HepG2 (cell line): Measurements from ENCODE around the gene GNAS-AS1. TPM values are rescaled to one million over a fixed set of nuclear protein-coding genes. Genes with fewer than 3 reads are reported as not detected.

Experiments used
- HNRNPLL ChIP-seq: fragments of 200-400 bp; formaldehyde crosslinking; IDR thresholded peaks from 2 replicates; pipeline ENCODE4 v1.6.1; 2017; ENCODE audit warnings: mild to moderate bottlenecking, low read depth, low read length; ENCODE audit not compliant: poor library complexity, severe bottlenecking
- PBX2 ChIP-seq: IDR thresholded peaks from 2 replicates; pipeline ENCODE4 v1.6.1; 2016; ENCODE audit warnings: control low read depth
- POGK ChIP-seq: sonication (generic); formaldehyde crosslinking; conservative IDR thresholded peaks from 2 replicates; pipeline ENCODE4 v1.8.0; 2022; ENCODE audit warnings: mild to moderate bottlenecking, moderate library complexity, missing genetic modification reagents
- RCOR2 ChIP-seq: IDR thresholded peaks from 2 replicates; pipeline ENCODE4 v1.6.1; 2016; ENCODE audit warnings: missing biosample characterization, missing genetic modification reagents
- SIN3B ChIP-seq: fragments of 150-350 bp; IDR thresholded peaks from 2 replicates; pipeline ENCODE4 v1.6.1; 2014; ENCODE audit warnings: low read length
- SP140L ChIP-seq: sonication (generic); formaldehyde crosslinking; IDR thresholded peaks from 2 replicates; pipeline ENCODE4 v1.4.0; 2020; ENCODE audit warnings: missing genetic modification reagents, borderline replicate concordance
- SPEN ChIP-seq: sonication (generic); formaldehyde crosslinking; IDR thresholded peaks from 2 replicates; pipeline ENCODE4 v1.5.1; 2020; ENCODE audit warnings: low read depth, mild to moderate bottlenecking, missing genetic modification reagents
- ZFP1 ChIP-seq: IDR thresholded peaks from 2 replicates; pipeline ENCODE4 v1.6.1; 2016
- ZFYVE20 ChIP-seq: sonication (generic); formaldehyde crosslinking; IDR thresholded peaks from 2 replicates; pipeline ENCODE4 v1.8.0; 2023; ENCODE audit warnings: low read depth, mild to moderate bottlenecking, moderate library complexity, missing genetic modification reagents, borderline replicate concordance
- ZNF234 ChIP-seq: sonication (generic); formaldehyde crosslinking; conservative IDR thresholded peaks from 2 replicates; pipeline ENCODE4 v1.5.1; 2020; ENCODE audit warnings: mild to moderate bottlenecking, missing genetic modification reagents
- ZNF256 ChIP-seq: sonication (generic); formaldehyde crosslinking; conservative IDR thresholded peaks from 2 replicates; pipeline ENCODE4 v1.4.0; 2020; ENCODE audit warnings: missing genetic modification reagents
- ZNF564 ChIP-seq: sonication (generic); formaldehyde crosslinking; IDR thresholded peaks from 2 replicates; pipeline ENCODE4 v1.8.1; 2023; ENCODE audit warnings: mild to moderate bottlenecking, missing genetic modification reagents
- ZNF569 ChIP-seq: sonication (generic); formaldehyde crosslinking; IDR thresholded peaks from 2 replicates; pipeline ENCODE4 v1.5.0; 2020; ENCODE audit warnings: mild to moderate bottlenecking, missing genetic modification reagents, moderate library complexity, borderline replicate concordance
- ZNF629 ChIP-seq: sonication (generic); formaldehyde crosslinking; conservative IDR thresholded peaks from 2 replicates; pipeline ENCODE4 v1.5.0; 2020; ENCODE audit warnings: missing genetic modification reagents
- ZNF720 ChIP-seq: sonication (generic); formaldehyde crosslinking; IDR thresholded peaks from 2 replicates; pipeline ENCODE4 v1.4.0; 2020; ENCODE audit warnings: missing genetic modification reagents
- ZNF83 ChIP-seq: sonication (generic); formaldehyde crosslinking; IDR thresholded peaks from 2 replicates; pipeline ENCODE4 v1.4.0; 2020; ENCODE audit warnings: missing genetic modification reagents, mild to moderate bottlenecking, borderline replicate concordance
- ZNF839 ChIP-seq: sonication (generic); formaldehyde crosslinking; IDR thresholded peaks from 2 replicates; pipeline ENCODE4 v1.4.0; 2020; ENCODE audit warnings: missing genetic modification reagents, mild to moderate bottlenecking, borderline replicate concordance
- ZSCAN25 ChIP-seq: sonication (generic); formaldehyde crosslinking; IDR thresholded peaks from 2 replicates; pipeline ENCODE4 v1.8.0; 2022; ENCODE audit warnings: mild to moderate bottlenecking, missing genetic modification reagents
- polyA plus RNA-seq, 8 experiments: library from polyadenylated mRNA; depleted of rRNA in 3 of 8; stranded (reverse) in 7 of 8; unstranded in 1 of 8; fragments of >200 nt; fragmentation: Illumina TruSeq in 4 of 8; extraction: Trizol in 4 of 8; gene quantifications; 2 replicates each; pipeline versions ENCODE4 v1.2.1 to v1.2.3, GENCODE V29; 2011 to 2016; ENCODE audit warnings: low read depth in 4 of 8, missing spikeins in 1 of 8, mixed read lengths in 1 of 8; ENCODE audit not compliant: insufficient read depth in 1 of 8
- total RNA-seq, 5 experiments: library from RNA; depleted of rRNA; stranded (reverse); fragments of >200 nt; fragmentation: Illumina TruSeq; extraction: Trizol; gene quantifications; 2 replicates each; pipeline ENCODE4 v1.2.3, GENCODE V29; 2016; ENCODE audit warnings: low read depth in 1 of 5
- TF ChIP-seq, protein P1 (sequence below): sonication (generic); formaldehyde crosslinking; IDR thresholded peaks from 2 replicates; pipeline ENCODE4 v1.8.0; 2022; ENCODE audit warnings: mild to moderate bottlenecking, missing genetic modification reagents, borderline replicate concordance
- TF ChIP-seq, protein P2 (sequence below): sonication (generic); formaldehyde crosslinking; IDR thresholded peaks from 2 replicates; pipeline ENCODE4 v1.4.0; 2020; ENCODE audit warnings: missing genetic modification reagents
- TF ChIP-seq, protein P3 (sequence below): IDR thresholded peaks from 2 replicates; pipeline ENCODE4 v1.6.1; 2016
- TF ChIP-seq, protein P4 (sequence below): conservative IDR thresholded peaks from 2 replicates; pipeline ENCODE4 v1.6.1; 2018; ENCODE audit warnings: missing genetic modification reagents

Gene GNAS-AS1
- total and polyA plus RNA-seq, 2 of the 13 experiments (the other 11 are each of a cell fraction or from before 2014, with no cell fraction given): not detected

DNA sequence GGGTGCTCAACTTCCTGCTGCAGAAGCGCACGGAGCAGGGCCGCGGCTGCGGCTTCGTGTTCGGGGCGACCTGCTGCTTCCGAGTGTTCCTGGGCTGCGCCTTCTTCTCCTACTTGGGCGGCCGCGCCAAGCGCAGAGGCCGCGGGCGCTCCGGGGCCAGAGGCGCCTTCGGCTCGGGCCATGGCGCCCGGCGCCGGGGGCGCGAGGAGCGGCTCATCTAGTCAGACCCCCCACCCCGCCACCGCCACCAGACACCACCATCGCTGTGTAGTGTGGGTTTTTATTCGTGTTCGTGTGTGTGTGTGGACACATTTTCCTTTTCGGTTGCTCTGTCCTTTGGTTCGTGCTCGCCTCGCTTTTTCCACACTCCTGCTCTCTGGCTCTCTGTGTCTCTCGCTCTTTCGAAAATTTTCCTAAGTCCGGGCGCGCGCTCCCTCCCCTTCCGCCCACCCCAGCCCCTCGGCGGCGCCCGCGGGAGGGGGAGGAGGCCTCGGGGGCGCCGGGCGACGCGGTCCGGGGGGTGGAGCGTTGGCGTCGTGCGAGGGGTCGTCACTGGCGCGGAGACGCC, 39.9 kb upstream of the GNAS-AS1 start (continued):
- TF ChIP-seq, protein P1, sequence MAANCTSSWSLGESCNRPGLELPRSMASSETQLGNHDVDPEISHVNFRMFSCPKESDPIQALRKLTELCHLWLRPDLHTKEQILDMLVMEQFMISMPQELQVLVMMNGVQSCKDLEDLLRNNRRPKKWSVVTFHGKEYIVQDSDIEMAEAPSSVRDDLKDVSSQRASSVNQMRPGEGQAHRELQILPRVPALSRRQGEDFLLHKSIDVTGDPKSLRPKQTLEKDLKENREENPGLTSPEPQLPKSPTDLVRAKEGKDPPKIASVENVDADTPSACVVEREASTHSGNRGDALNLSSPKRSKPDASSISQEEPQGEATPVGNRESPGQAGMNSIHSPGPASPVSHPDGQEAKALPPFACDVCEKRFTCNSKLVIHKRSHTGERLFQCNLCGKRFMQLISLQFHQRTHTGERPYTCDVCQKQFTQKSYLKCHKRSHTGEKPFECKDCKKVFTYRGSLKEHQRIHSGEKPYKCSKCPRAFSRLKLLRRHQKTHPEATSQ: no peak
- peak; percentile 45; the same call in 1 of the 2 replicates for TF ChIP-seq POGK (CRISPR knock-in tag)
- TF ChIP-seq ZNF569 (CRISPR knock-in tag): no peak
- peak; percentile 66 for TF ChIP-seq HNRNPLL
- TF ChIP-seq, protein P2, sequence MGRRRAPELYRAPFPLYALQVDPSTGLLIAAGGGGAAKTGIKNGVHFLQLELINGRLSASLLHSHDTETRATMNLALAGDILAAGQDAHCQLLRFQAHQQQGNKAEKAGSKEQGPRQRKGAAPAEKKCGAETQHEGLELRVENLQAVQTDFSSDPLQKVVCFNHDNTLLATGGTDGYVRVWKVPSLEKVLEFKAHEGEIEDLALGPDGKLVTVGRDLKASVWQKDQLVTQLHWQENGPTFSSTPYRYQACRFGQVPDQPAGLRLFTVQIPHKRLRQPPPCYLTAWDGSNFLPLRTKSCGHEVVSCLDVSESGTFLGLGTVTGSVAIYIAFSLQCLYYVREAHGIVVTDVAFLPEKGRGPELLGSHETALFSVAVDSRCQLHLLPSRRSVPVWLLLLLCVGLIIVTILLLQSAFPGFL (CRISPR knock-in tag): 0 out of 2 replicates have a peak, but pooled peaks have one; percentile 89
- no peak for TF ChIP-seq PBX2 (CRISPR knock-in tag)
- TF ChIP-seq SP140L (CRISPR knock-in tag): 0 out of 2 replicates have a peak, but pooled peaks have one; percentile 53
- TF ChIP-seq, protein P3, sequence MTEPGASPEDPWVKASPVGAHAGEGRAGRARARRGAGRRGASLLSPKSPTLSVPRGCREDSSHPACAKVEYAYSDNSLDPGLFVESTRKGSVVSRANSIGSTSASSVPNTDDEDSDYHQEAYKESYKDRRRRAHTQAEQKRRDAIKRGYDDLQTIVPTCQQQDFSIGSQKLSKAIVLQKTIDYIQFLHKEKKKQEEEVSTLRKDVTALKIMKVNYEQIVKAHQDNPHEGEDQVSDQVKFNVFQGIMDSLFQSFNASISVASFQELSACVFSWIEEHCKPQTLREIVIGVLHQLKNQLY (CRISPR knock-in tag): peak; percentile 38; the same call in 1 of the 2 replicates
- peak; percentile 67; the same call in 1 of the 2 replicates for TF ChIP-seq ZNF256 (CRISPR knock-in tag)
- peak; percentile 39; the same call in 1 of the 2 replicates for TF ChIP-seq ZSCAN25 (CRISPR knock-in tag)
- no peak for TF ChIP-seq ZNF83 (CRISPR knock-in tag)
- TF ChIP-seq ZNF629 (CRISPR knock-in tag): no peak
- TF ChIP-seq SPEN (CRISPR knock-in tag): no peak
- no peak for TF ChIP-seq ZNF720 (CRISPR knock-in tag)
- TF ChIP-seq, protein P4, sequence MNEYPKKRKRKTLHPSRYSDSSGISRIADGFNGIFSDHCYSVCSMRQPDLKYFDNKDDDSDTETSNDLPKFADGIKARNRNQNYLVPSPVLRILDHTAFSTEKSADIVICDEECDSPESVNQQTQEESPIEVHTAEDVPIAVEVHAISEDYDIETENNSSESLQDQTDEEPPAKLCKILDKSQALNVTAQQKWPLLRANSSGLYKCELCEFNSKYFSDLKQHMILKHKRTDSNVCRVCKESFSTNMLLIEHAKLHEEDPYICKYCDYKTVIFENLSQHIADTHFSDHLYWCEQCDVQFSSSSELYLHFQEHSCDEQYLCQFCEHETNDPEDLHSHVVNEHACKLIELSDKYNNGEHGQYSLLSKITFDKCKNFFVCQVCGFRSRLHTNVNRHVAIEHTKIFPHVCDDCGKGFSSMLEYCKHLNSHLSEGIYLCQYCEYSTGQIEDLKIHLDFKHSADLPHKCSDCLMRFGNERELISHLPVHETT: peak; percentile 28; the same call in 1 of the 2 replicates
- TF ChIP-seq RCOR2 (CRISPR knock-in tag): no peak
- no peak for TF ChIP-seq ZNF839 (CRISPR knock-in tag)
- no peak for TF ChIP-seq ZFYVE20 (CRISPR knock-in tag)
- TF ChIP-seq ZFP1 (CRISPR knock-in tag): no peak
- no peak for TF ChIP-seq SIN3B
- no peak for TF ChIP-seq ZNF234 (CRISPR knock-in tag)
- no peak for TF ChIP-seq ZNF564 (CRISPR knock-in tag)
